PFSK-1 (cell line): ENCODE results near the gene MYDGF.

Experiments used
- FOXP2 ChIP-seq: optimal IDR thresholded peaks from 2 replicates; pipeline ENCODE3; 2011; ENCODE audit warnings: borderline replicate concordance, control low read depth, inconsistent platforms; ENCODE audit not compliant: insufficient read depth; ENCODE audit errors: extremely low read length, extremely low read depth
- POLR2AphosphoS5 ChIP-seq: IDR thresholded peaks from 2 replicates; pipeline ENCODE4 v1.6.1; 2012; ENCODE audit warnings: low read depth, mild to moderate bottlenecking, control low read depth, low read length, moderate library complexity
- REST ChIP-seq, 2 experiments: IDR thresholded peaks; 2 replicates each; pipeline versions ENCODE4 v1.6.1 to v1.8.0; 2011 to 2012; ENCODE audit warnings: low read depth in 2 of 2, low read length in 2 of 2, control low read depth in 1 of 2, inconsistent platforms in 1 of 2, mild to moderate bottlenecking in 1 of 2, moderate library complexity in 1 of 2; ENCODE audit not compliant: insufficient read depth in 1 of 2
- SIN3A ChIP-seq: IDR thresholded peaks from 2 replicates; pipeline ENCODE4 v1.6.1; 2012; ENCODE audit warnings: mild to moderate bottlenecking, low read length, moderate library complexity, borderline replicate concordance; ENCODE audit not compliant: insufficient read depth
- TAF1 ChIP-seq: IDR thresholded peaks from 2 replicates; pipeline ENCODE4 v1.6.1; 2012; ENCODE audit warnings: low read length, control low read depth, borderline replicate concordance; ENCODE audit not compliant: insufficient read depth

The MYDGF gene

DNA sequence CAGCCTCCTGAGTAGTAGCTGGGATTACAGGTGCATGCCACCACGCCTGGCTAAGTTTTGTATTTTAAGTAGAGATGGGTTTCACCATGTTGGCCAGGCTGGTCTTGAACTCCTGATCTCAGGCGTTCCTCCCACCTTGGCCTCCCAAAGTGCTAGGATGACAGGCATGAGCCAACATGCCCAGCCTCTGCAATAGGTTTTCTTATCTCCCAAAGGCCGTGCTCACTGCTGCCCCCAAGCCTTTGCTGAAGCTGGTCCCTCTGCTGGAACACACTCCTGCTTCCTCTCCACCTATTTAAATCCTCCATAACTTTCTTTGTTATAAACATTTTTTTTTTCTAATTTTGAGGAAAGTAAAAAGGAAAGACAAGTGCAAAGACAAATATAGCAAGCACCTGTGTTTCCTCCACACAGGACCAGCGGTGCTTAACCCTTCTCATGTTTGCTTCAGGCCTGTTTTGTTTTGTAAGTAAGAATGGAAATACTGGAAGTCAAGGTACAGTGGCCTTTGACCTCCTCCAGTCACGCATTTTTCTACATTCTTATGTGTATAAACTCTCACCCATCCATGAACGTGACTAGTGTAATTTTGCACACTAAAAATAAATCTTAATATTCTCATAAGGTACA is 45.3 kb downstream of the MYDGF start:
- no peak for TF ChIP-seq FOXP2
- no peak for TF ChIP-seq REST (IDR thresholded peaks at IDR 0.05; ENCODE audit: insufficient read depth in 1 of 2, low read depth in 2 of 2, low read length in 2 of 2)
- no peak for TF ChIP-seq TAF1
- no peak for TF ChIP-seq POLR2AphosphoS5
- no peak for TF ChIP-seq SIN3A

GRCh38 chr19:4624301-4624700 is 45.8 kb downstream of the MYDGF start:
- TF ChIP-seq SIN3A (no peak), TAF1 (no peak), FOXP2 (no peak)

DNA sequence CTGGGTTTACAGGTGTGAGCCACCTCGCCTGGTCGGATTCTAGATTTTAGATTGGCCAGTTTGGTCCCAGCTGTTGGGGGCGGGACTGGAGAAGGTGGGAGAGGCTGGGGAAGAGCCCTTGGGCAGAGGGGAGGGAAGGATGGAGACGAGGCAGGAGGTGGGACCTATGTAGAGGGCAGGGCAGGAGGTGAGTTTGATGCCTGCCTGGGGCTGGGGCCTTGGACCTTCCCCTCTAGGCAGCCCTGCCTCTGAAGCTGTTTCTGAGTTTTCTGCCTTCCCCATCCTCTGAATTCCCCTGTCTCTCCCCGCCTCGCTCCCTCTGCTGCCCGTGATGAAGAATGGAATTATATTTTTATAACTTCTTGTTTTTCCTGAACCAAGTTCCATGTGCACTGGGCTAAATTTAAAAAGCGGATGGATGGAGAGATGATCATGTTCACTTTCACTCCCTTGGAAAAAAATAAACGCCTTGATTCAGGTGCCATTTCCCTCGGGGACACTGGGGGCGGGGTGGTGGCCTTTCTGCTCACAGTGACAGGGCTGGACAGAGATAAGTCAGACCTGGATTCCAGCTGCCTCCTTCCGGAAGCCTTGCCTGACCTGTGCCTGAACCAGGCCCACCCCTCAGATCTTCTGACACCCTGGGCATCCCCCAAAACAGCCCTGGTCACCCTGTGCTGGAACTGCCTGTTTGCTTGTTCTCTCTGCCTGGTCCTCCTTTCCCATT is 47.3 kb downstream of the MYDGF start:
- TF ChIP-seq SIN3A: no peak
- no peak for TF ChIP-seq REST (IDR thresholded peaks at IDR 0.05; ENCODE audit: insufficient read depth in 1 of 2, low read depth in 2 of 2, low read length in 2 of 2)
- no peak for TF ChIP-seq POLR2AphosphoS5
- no peak for TF ChIP-seq FOXP2

GRCh38 chr19:4620675-4621074 is 49.5 kb downstream of the MYDGF start:
- TF ChIP-seq REST (IDR thresholded peaks at IDR 0.05; ENCODE audit: insufficient read depth in 1 of 2, low read depth in 2 of 2, low read length in 2 of 2) (no peak), FOXP2 (no peak), SIN3A (no peak), POLR2AphosphoS5 (no peak), TAF1 (no peak)

DNA sequence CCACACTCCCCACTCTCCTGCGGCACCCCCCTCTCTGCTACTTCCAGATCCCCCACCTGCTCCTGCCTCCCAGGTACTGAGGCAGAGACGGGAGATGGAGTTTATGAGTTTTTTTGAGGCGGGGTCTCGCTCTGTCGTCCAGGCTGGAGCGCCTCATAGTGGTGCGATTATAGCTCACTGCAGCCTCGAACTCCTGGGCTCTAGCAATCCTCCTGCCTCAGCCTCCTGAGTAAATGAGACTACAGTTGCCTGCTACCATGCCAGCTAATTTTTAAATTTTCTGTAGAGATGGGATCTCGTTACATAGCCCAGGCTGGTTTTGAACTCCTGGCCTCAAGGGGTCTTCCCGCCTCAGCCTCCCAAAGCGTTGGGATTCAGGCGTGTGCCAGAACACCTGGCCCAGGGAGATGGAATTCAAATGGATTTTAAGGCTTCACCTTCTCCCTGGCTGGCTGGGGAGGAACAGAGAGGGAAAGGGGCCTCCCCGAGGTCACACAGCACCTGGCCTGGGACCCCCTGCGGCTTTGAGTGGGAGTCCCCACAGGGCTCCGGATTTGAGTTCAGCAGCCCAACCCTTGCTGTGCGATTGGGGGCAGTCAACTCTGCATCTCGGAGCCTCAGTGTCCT is 50.4 kb downstream of the MYDGF start:
- TF ChIP-seq TAF1: no peak
- no peak for TF ChIP-seq SIN3A
- TF ChIP-seq REST (IDR thresholded peaks at IDR 0.05; ENCODE audit: insufficient read depth in 1 of 2, low read depth in 2 of 2, low read length in 2 of 2): no peak
- no peak for TF ChIP-seq FOXP2
- TF ChIP-seq POLR2AphosphoS5: no peak
